Non-pigmented ciliary epithelial cell (primary cell): Measurements from ENCODE around the gene SMPD3.
"Not testable (repeated sequence)": the region's sequence is repeated elsewhere in the genome, so short reads cannot be mapped to it uniquely, and the experiment has no call there.

Experiments used
- DNase-seq: peaks from one replicate; pipeline ENCODE4 v3.0.0-alpha.2; 2010; ENCODE audit warnings: low read depth

SMPD3 gene

GRCh38 chr16:68448360-68448970 is at the start of gene SMPD3:
SMPD3 (minus strand) TSS chr16:68448508; CDS start chr16:68372181, 76,327 bp downstream.
- peak; percentile 98 for DNase-seq

GRCh38 chr16:68496689-68497088 is 48.4 kb upstream of the SMPD3 start:
- DNase-seq, result no peak

GRCh38 chr16:68494261-68494660 is 46.0 kb upstream of the SMPD3 start:
- not testable (repeated sequence) for DNase-seq

GRCh38 chr16:68493412-68494070 is 45.2 kb upstream of the SMPD3 start:
- DNase-seq, result no peak

GRCh38 chr16:68492543-68493411 is 44.5 kb upstream of the SMPD3 start:
- DNase-seq, result no peak

GRCh38 chr16:68492151-68492542 is 43.8 kb upstream of the SMPD3 start:
- no peak for DNase-seq

GRCh38 chr16:68491576-68491950 is 43.3 kb upstream of the SMPD3 start:
- no peak for DNase-seq

- DNase-seq, result peak; percentile 5
Observed at GRCh38 chr16:68490829-68491575, 42.7 kb upstream of the SMPD3 start.

GRCh38 chr16:68490358-68490757 is 42.0 kb upstream of the SMPD3 start:
- DNase-seq, result no peak

- no peak for DNase-seq
Observed at GRCh38 chr16:68488554-68488953, 40.2 kb upstream of the SMPD3 start.

GRCh38 chr16:68487669-68488068 is 39.4 kb upstream of the SMPD3 start:
- no peak for DNase-seq

- DNase-seq, result no peak
Observed at GRCh38 chr16:68487203-68487514, 38.9 kb upstream of the SMPD3 start.

GRCh38 chr16:68486502-68487202 is 38.3 kb upstream of the SMPD3 start:
- DNase-seq, result no peak

- no peak for DNase-seq
Observed at GRCh38 chr16:68481636-68482035, 33.3 kb upstream of the SMPD3 start.

- no peak for DNase-seq
Observed at GRCh38 chr16:68480084-68480995, 32.0 kb upstream of the SMPD3 start.

- no peak for DNase-seq
Observed at GRCh38 chr16:68479271-68479670, 31.0 kb upstream of the SMPD3 start.

GRCh38 chr16:68478526-68479250 is 30.4 kb upstream of the SMPD3 start:
- DNase-seq, result no peak

GRCh38 chr16:68475071-68475470 is 26.8 kb upstream of the SMPD3 start:
- no peak for DNase-seq

GRCh38 chr16:68473358-68474070 is 25.2 kb upstream of the SMPD3 start:
- DNase-seq, result no peak
